OCI-LY7 (cell line): Measurements from ENCODE around the gene CHCHD5. TPM values are rescaled to one million over a fixed set of nuclear protein-coding genes. Genes with fewer than 3 reads are reported as not detected.
"Not testable (repeated sequence)": the region's sequence is repeated elsewhere in the genome, so short reads cannot be mapped to it uniquely, and the experiment has no call there.

Experiments used
- BruUV-seq: library from RNA; stranded (reverse); fragments of 400-500 nt; replicated peaks from 2 replicates; lab custom pipeline; 2021; lab: Mats Ljungman, UMichigan
- CTCF ChIA-PET: fragments of 300-600 bp; sonication (Branson Sonifier 250); formaldehyde crosslinking; loops from one replicate; lab custom pipeline; 2022; ENCODE audit warnings: antibody characterized with exemption; ENCODE audit not compliant: unreplicated experiment; lab: Charles Lee
- POLR2A ChIA-PET: fragments of 300-600 bp; sonication (Branson Sonifier 250); formaldehyde crosslinking; loops from one replicate; lab custom pipeline; 2022; ENCODE audit warnings: antibody characterized with exemption; lab: Charles Lee
- DNase-seq: peaks from one replicate; pipeline ENCODE4 v3.0.0-alpha.2; 2015; ENCODE audit warnings: low spot score
- H2AFZ ChIP-seq: fragments of 200-600 bp; sonication (generic), shearing (Covaris generic); 2 replicates; pipeline ENCODE4 v1.6.1; 2014; ENCODE audit warnings: mild to moderate bottlenecking, antibody characterized with exemption, low read length, moderate library complexity
- H3K27ac ChIP-seq: fragments of 200-600 bp; sonication (generic); 2 replicates; pipeline ENCODE4 v1.5.1; 2014; ENCODE audit warnings: mixed run types, low read depth, mild to moderate bottlenecking, moderate library complexity, low read length, inconsistent platforms; ENCODE audit not compliant: poor library complexity, severe bottlenecking
- H3K36me3 ChIP-seq: fragments of 200-600 bp; sonication (generic); 2 replicates; pipeline ENCODE4 v1.6.1; 2014; ENCODE audit warnings: mild to moderate bottlenecking, antibody characterized with exemption, low read length, moderate library complexity, mixed read lengths; ENCODE audit not compliant: insufficient read depth
- H3K4me1 ChIP-seq: fragments of 200-600 bp; sonication (generic); 2 replicates; pipeline ENCODE4 v1.5.1; 2014; ENCODE audit warnings: mild to moderate bottlenecking, low read length; ENCODE audit not compliant: insufficient read depth, poor library complexity, severe bottlenecking
- H3K4me2 ChIP-seq: fragments of 200-600 bp; sonication (generic); 2 replicates; pipeline ENCODE4 v1.6.1; 2014; ENCODE audit warnings: mild to moderate bottlenecking, low read length
- H3K4me3 ChIP-seq: fragments of 200-600 bp; sonication (generic); 2 replicates; pipeline ENCODE4 v1.5.1; 2014; ENCODE audit warnings: mild to moderate bottlenecking, low read depth, low read length; ENCODE audit not compliant: poor library complexity, severe bottlenecking
- H3K79me2 ChIP-seq: fragments of 200-600 bp; sonication (generic); 2 replicates; pipeline ENCODE4 v1.6.1; 2016; ENCODE audit warnings: low read depth, mild to moderate bottlenecking, low read length, moderate library complexity, mixed read lengths; ENCODE audit not compliant: insufficient read depth
- H3K9me2 ChIP-seq: fragments of 200-600 bp; sonication (generic); 2 replicates; pipeline ENCODE4 v1.6.1; 2016; ENCODE audit warnings: mild to moderate bottlenecking, low read length, mixed read lengths; ENCODE audit not compliant: insufficient read depth
- H3K9me3 ChIP-seq: fragments of 200-600 bp; sonication (generic); 2 replicates; pipeline ENCODE4 v1.6.1; 2014; ENCODE audit warnings: mild to moderate bottlenecking, mixed run types, low read length, mixed read lengths
- H4K20me1 ChIP-seq: fragments of 200-600 bp; sonication (generic); 2 replicates; pipeline ENCODE4 v1.6.1; 2014; ENCODE audit warnings: mild to moderate bottlenecking, antibody characterized with exemption, low read length, moderate library complexity, mixed read lengths; ENCODE audit not compliant: insufficient read depth
- EZH2phosphoT487 ChIP-seq: fragments of 200-600 bp; sonication (generic); IDR thresholded peaks from 2 replicates; pipeline ENCODE4 v1.6.1; 2018; ENCODE audit warnings: low read depth, borderline replicate concordance, mild to moderate bottlenecking, mixed run types, antibody characterized with exemption, low read length, moderate library complexity, mixed read lengths
- intact Hi-C: fragments of 100-400 bp; cut with micrococcal nuclease; formaldehyde crosslinking; loops from one replicate; pipeline ENCODE4 v1.10.0; 2022; ENCODE audit not compliant: unreplicated experiment
- total RNA-seq, 2 experiments: library from RNA; depleted of rRNA in 1 of 2; stranded (reverse); fragments of >200 nt in 1 of 2; shearing (Covaris generic) in 1 of 2; gene quantifications; 2 replicates each; pipeline ENCODE4 v1.2.3, GENCODE V29; 2014 to 2022
- TF ChIP-seq, protein P1 (sequence below): fragments of 200-600 bp; sonication (generic); conservative IDR thresholded peaks from 2 replicates; pipeline ENCODE4 v1.5.1; 2014; ENCODE audit warnings: mild to moderate bottlenecking, antibody characterized with exemption, low read length, moderate library complexity, mixed read lengths

CHCHD5 gene
- total RNA-seq, 2 experiments from 2014 or later = 22.5 to 36.0 TPM

DNA sequence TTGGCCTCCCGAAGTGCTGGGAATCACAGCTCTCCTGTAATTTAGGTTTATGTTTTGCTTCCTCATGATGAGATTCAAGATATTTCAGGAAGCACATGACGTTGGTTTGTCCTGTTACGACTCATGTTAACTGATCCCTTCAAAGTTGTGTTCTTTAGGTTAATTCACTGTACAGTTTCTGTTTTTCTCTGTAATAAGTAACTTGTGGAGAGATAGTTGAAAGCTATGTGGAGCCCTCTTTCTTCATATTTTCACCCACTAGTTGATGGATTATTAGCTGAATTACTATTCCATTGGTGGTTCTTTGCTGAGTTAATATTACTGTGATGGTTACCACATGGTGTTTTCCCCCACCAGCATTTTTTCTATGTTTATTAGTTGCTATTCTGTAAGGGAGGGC, 18.3 kb upstream of the CHCHD5 start:
- H3K9me2 ChIP-seq = no peaks in the 10 kb centered on the region
- no peak for DNase-seq
- BruUV-seq = no TSS peak
- no peaks in the 10 kb centered on the region for H3K9me3 ChIP-seq
- no peaks in the 10 kb centered on the region for H3K4me1 ChIP-seq
- no peak overlapping the region for H3K4me3 ChIP-seq
- H3K27ac ChIP-seq = no peak overlapping the region
- H3K4me2 ChIP-seq = no peak overlapping the region
- CTCF ChIA-PET = interaction anchor here (0.5 kb wide), 1 partner anchor 518 kb away, joined by 3 read pairs; no protein-coding TSS in a partner anchor
- intact Hi-C loops = no loop called here
- no peaks in the 10 kb centered on the region for H4K20me1 ChIP-seq
- no peak overlapping the region for H2AFZ ChIP-seq
- POLR2A ChIA-PET = interaction anchor here (0.6 kb wide), 1 partner anchor 20 kb away, joined by 3 read pairs; no protein-coding TSS in a partner anchor
- no peaks in the 10 kb centered on the region for H3K79me2 ChIP-seq
- H3K36me3 ChIP-seq = peaks cover 97% of the 10 kb centered on the region
- TF ChIP-seq EZH2phosphoT487 = no peak

DNA sequence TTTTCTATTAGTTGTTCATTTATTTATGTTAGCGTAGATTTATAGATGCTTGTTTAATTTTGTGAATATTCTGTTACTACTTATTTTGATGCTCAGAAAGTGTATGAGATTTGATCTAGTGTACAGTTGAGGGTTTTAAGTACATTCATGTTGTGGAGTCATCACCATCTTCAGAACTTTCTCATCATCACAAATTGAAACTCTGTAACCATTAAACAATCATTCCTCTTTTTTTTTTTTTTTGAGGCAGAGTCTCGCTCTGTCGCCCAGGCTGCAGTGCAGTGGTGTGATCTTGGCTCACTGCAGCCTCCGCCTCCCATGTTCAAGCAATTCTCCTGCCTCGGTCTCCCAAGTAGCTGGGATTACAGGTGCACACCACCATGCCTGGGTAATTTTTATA, 17.9 kb upstream of the CHCHD5 start:
- H3K79me2 ChIP-seq, H3K9me3 ChIP-seq, H3K9me2 ChIP-seq, intact Hi-C loops, H3K4me3 ChIP-seq, H3K4me2 ChIP-seq, H2AFZ ChIP-seq, H4K20me1 ChIP-seq, H3K27ac ChIP-seq, H3K4me1 ChIP-seq, BruUV-seq, DNase-seq: not testable (repeated sequence)
- H3K36me3 ChIP-seq = peaks cover 97% of the 10 kb centered on the region
- ChIA-PET CTCF (interaction anchor here (0.5 kb wide), 1 partner anchor 519 kb away, joined by 3 read pairs; no protein-coding TSS in a partner anchor), POLR2A (interaction anchor here (0.6 kb wide), 1 partner anchor 21 kb away, joined by 3 read pairs; no protein-coding TSS in a partner anchor)

DNA sequence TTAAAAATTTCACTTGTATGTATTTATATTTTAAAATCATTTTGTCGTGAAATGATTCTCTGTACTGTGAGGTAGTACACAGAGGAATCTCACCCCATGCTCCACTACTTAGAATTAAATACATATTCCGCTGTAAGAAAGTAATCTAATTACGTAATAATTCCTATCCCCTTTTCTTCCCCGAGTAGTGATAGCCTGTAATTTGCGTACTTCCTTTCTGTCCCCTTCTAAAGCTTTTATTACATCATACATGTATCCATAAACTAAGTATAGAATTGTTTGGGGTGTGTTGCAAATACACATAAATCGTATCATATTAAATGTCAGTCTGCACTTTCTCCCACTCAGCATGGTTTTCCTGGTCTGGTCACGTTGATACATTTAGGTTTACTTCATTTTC, 12.4 kb upstream of the CHCHD5 start:
- Histone ChIP-seq H3K36me3 (peaks cover 99% of the 10 kb centered on the region), H3K4me2 (no peak overlapping the region), H3K4me3 (no peak overlapping the region), H3K4me1 (no peaks in the 10 kb centered on the region), H2AFZ (no peak overlapping the region), H3K79me2 (no peaks in the 10 kb centered on the region), H3K9me3 (no peaks in the 10 kb centered on the region), H4K20me1 (no peaks in the 10 kb centered on the region), H3K9me2 (no peaks in the 10 kb centered on the region), H3K27ac (no peak overlapping the region)
- CTCF ChIA-PET = no interaction called here
- POLR2A ChIA-PET = interaction anchor here (0.7 kb wide), 1 partner anchor 265 kb away, joined by 4 read pairs; no protein-coding TSS in a partner anchor
- no peak for TF ChIP-seq EZH2phosphoT487
- TF ChIP-seq, protein P1, sequence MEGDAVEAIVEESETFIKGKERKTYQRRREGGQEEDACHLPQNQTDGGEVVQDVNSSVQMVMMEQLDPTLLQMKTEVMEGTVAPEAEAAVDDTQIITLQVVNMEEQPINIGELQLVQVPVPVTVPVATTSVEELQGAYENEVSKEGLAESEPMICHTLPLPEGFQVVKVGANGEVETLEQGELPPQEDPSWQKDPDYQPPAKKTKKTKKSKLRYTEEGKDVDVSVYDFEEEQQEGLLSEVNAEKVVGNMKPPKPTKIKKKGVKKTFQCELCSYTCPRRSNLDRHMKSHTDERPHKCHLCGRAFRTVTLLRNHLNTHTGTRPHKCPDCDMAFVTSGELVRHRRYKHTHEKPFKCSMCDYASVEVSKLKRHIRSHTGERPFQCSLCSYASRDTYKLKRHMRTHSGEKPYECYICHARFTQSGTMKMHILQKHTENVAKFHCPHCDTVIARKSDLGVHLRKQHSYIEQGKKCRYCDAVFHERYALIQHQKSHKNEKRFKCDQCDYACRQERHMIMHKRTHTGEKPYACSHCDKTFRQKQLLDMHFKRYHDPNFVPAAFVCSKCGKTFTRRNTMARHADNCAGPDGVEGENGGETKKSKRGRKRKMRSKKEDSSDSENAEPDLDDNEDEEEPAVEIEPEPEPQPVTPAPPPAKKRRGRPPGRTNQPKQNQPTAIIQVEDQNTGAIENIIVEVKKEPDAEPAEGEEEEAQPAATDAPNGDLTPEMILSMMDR = no peak
- no TSS peak for BruUV-seq
- no peak for DNase-seq
- intact Hi-C loops = no loop called here
